Rectal smooth muscle tissue (tissue), 1 donor: ENCODE measurements around the gene HNRNPD.
"Not testable (repeated sequence)": the region's sequence is repeated elsewhere in the genome, so short reads cannot be mapped to it uniquely, and the experiment has no call there.

ENCODE experiments used
- H3K27ac ChIP-seq: one replicate; pipeline ENCODE4 v1.7.0; 2013; ENCODE audit warnings: low read depth, low read length, inconsistent platforms
- H3K27me3 ChIP-seq: one replicate; pipeline ENCODE4 v1.7.0; 2013; ENCODE audit warnings: low read length; ENCODE audit not compliant: control insufficient read depth, insufficient read depth
- H3K36me3 ChIP-seq: one replicate; pipeline ENCODE4 v1.7.0; 2013; ENCODE audit warnings: low read length; ENCODE audit not compliant: control insufficient read depth, insufficient read depth
- H3K4me1 ChIP-seq: one replicate; pipeline ENCODE4 v1.7.0; 2013; ENCODE audit warnings: low read length; ENCODE audit not compliant: control insufficient read depth, insufficient read depth
- H3K4me3 ChIP-seq: one replicate; pipeline ENCODE4 v1.7.0; 2013; ENCODE audit warnings: low read length
- H3K9ac ChIP-seq: one replicate; pipeline ENCODE4 v1.7.0; 2013; ENCODE audit warnings: low read length

Gene HNRNPD, protein sequence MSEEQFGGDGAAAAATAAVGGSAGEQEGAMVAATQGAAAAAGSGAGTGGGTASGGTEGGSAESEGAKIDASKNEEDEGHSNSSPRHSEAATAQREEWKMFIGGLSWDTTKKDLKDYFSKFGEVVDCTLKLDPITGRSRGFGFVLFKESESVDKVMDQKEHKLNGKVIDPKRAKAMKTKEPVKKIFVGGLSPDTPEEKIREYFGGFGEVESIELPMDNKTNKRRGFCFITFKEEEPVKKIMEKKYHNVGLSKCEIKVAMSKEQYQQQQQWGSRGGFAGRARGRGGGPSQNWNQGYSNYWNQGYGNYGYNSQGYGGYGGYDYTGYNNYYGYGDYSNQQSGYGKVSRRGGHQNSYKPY

DNA sequence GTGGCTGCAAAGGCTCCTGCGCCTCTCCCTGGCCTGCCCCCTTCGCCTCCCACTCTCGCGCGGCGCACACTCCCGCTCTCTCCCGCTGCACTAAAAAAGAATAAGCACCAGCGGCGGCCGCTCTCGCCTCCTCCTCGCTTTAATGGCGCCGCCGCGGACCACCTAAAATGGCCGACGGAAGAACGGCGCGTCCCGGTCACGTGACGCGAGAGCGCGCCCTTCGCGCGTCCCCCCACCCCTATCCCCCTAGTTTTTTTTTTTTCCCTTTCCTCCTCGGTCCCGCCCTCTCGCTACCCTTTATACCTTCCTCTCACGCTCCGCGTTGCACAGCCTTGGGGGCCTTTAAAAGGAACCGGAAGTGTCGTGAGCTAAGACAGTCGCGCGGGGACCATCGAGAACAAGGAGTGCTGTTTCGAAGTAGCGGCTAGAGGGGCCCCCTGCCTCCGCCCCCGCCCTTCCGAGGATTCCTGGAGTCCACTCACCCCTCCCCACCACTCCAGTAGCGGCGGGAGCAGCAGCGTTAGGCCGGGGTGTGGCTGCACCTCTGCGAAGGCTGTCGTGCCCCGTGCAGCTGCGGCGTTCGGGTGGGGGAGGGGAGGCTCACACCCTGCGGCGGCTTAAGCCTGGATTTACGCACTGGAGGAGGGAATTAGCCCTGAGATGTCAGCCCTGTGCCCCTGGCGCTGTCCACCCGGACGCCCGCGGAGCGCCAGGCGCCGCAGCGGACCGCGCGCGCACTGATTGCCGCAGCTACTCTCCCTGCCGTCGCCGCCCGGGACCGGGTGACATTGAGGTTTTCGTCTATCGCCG lies at the start of gene HNRNPD:
TSS of gene HNRNPD (minus strand) at position 176 of the 810 bp plus-strand sequence. CDS start 313 bp downstream, outside the sequence.
- H3K4me1 ChIP-seq = peaks cover 12% of the 10 kb centered on the region
- H3K4me3 ChIP-seq = peak within 1 kb of the TSS; percentile 100
- peak within 1 kb of the TSS; percentile 97 for H3K9ac ChIP-seq
- H3K36me3 ChIP-seq = peaks cover 3% of the 10 kb centered on the region
- H3K27ac ChIP-seq = peak within 1 kb of the TSS; percentile 97
- no peaks in the 10 kb centered on the region for H3K27me3 ChIP-seq

DNA sequence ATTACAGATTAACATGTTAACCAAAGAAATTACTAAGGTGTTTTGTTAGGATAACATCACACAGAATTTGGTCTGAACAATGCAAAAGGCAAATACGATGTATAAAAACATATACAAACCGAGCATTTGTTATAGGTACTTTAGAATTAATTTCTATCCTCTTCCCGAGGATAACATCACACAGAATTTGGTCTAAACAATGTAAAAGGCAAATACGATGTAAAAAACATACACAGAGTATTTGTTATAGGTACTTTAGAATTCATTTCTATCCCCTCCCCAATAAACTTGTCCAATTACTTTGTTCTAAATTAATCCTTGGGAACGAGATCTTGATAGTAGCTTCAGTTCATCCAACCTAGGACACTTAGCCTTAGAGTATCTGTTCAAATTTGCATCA lies 48.8 kb upstream of the HNRNPD start:
- no peak overlapping the region for H3K4me3 ChIP-seq
- H3K9ac ChIP-seq = no peak overlapping the region
- no peaks in the 10 kb centered on the region for H3K27me3 ChIP-seq
- peaks cover 12% of the 10 kb centered on the region for H3K4me1 ChIP-seq
- H3K27ac ChIP-seq = no peak overlapping the region
- H3K36me3 ChIP-seq = peaks cover 24% of the 10 kb centered on the region

DNA sequence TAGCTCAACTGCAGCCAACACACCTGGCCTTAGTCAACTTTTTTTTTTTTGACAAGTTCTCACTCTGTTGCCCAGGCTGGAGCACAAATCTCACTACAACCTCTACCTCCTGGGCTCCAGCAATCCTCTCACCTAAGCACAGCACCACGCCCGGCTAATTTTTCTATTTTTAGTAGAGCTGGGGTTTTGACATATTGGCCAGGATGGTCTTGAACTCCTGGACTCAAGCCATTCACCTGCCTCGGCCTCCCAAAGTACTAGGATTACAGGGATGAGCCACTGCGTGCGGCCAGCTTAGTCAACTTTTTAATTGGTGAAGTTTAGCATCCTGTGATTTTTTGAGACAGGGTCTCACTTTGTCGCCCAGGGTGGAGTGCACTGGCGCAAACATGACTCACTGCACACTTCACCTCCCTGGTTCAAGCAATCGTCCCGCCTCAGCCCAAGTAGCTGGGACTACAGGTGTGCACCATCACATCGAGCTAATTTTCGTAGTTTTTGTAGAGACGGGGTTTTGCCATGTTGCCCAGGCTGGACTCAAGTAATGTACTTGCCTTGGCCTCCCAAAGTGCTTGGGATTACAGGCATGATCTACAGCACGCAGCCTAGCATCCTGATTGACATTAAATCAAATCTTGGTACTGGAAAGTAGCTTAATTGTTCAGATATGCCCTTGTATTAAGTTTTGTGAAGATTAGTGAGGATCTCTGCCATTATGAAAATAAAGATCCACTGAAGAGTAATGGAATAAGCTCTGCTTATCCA lies 48.2 kb upstream of the HNRNPD start:
- H3K4me3 ChIP-seq = no peak overlapping the region
- H3K9ac ChIP-seq = no peak overlapping the region
- H3K4me1 ChIP-seq = peaks cover 8% of the 10 kb centered on the region
- H3K27ac ChIP-seq = no peak overlapping the region
- H3K27me3 ChIP-seq = no peaks in the 10 kb centered on the region
- H3K36me3 ChIP-seq = peaks cover 23% of the 10 kb centered on the region

DNA sequence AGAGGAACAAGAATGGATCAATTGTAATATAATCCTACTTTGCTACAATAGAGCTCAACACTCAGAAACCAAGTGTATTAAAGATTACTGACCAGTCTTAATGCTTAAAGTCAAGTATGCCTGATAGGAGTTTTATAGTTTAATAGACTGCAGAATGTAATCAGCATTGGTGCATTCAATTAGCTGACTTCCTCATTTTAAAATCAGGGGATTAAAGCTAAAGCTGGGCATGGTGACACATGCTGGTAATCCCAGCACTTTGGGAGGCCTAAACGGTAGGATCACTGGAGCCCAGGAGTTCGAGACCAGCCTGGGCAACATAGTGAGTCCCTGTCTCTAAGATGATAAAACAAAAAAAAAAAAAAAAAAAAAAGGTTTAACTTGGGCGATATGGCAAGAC lies 45.7 kb upstream of the HNRNPD start:
- Histone ChIP-seq H3K4me1 (no peaks in the 10 kb centered on the region), H3K4me3 (no peak overlapping the region), H3K9ac (no peak overlapping the region), H3K27ac (no peak overlapping the region), H3K36me3 (peaks cover 7% of the 10 kb centered on the region), H3K27me3 (no peaks in the 10 kb centered on the region)

DNA sequence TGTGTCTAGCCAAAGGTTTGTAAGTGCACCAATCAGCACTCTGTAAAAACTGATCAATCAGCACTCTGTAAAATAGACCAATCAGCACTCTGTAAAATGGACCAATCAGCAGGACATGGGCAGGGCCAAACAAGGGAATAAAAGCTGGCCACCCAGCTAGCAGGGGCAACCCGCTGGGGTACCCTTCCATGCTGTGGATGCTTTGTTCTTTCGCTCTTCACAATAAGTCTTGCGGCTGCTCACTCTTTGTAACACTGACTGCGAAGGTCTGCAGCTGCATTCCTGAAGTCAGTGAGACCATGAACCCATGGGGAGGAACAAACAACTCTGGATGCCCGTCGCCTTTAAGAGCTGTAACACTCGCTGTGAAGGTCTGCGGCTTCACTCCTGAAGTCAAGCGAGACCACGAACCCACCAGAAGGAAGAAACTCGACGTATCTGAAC lies 42.2 kb upstream of the HNRNPD start:
- no peak overlapping the region for H3K4me3 ChIP-seq
- no peak overlapping the region for H3K27ac ChIP-seq
- H3K27me3 ChIP-seq = no peaks in the 10 kb centered on the region
- no peaks in the 10 kb centered on the region for H3K4me1 ChIP-seq
- no peak overlapping the region for H3K9ac ChIP-seq
- no peaks in the 10 kb centered on the region for H3K36me3 ChIP-seq

DNA sequence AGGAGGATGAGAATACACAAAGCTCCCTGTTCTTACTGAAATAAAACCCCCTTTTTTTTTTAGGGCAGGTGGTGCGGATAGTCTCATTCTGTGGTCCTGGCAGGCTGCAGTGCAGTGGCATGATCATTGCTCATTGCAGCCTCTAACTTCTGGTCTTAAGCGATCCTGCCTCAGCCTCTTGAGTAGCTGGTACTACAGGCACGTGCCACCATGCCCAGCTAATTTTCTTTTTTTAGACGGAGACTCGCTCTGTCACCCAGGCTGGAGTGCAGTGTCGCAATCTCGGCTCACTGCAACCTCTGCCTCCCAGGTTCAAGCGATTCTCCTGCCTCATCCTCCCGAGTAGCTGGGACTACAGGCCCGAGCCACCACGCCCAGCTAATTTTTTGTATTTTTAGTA lies 41.3 kb upstream of the HNRNPD start:
- H3K27me3 ChIP-seq, H3K4me1 ChIP-seq, H3K9ac ChIP-seq, H3K36me3 ChIP-seq, H3K27ac ChIP-seq, H3K4me3 ChIP-seq: not testable (repeated sequence)

DNA sequence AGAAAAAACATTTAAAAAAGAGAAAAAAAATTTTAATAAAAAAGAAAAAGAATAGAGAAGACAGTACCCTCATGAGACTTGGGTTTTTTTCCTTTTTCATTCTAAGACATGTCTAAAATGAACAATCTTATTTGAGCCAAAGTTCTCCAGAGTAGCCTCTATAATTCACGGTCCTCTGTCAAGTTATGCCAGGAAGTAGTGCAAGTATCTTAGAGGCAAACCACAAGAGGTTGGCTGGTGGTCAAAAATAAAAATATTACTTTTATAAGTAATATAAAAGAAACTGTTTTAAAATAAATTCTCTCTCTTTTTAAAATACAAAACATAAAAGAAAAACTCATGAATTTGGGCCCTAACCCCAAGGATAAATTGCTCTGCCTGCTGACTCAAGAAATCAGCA lies 29.9 kb upstream of the HNRNPD start:
- no peak overlapping the region for H3K4me3 ChIP-seq
- no peak overlapping the region for H3K9ac ChIP-seq
- H3K27me3 ChIP-seq = no peaks in the 10 kb centered on the region
- no peak overlapping the region for H3K27ac ChIP-seq
- H3K4me1 ChIP-seq = no peaks in the 10 kb centered on the region
- no peaks in the 10 kb centered on the region for H3K36me3 ChIP-seq

DNA sequence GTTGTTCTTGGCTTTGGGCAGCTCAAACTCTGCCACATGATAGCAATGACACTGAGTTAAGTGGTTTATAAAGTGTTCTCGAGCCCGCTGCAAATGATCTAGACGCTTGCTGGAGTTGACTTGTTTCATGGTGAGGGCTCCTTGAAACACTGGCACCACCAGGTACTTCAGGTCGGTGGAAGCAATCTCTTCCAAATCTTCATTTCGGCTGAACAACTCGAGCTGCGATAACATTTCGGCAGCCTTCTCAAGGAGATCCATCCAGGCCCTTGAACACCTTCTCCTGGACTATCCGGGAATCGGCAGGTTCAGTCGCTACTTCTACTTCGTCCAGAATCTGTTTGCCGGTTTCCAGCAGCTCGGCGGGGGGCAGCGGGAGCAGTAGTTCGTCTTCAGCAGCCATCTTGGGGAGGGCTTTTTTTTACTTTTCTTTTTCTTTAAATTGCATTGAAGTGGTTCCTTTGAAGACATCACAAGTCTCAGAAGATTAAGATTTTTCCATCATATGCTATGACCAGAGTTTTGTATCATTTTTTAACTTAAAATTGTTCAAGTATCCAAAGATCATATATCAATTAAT lies 28.5 kb upstream of the HNRNPD start:
- Histone ChIP-seq H3K4me3 (no peak overlapping the region), H3K27ac (no peak overlapping the region), H3K27me3 (no peaks in the 10 kb centered on the region), H3K9ac (no peak overlapping the region), H3K4me1 (no peaks in the 10 kb centered on the region), H3K36me3 (no peaks in the 10 kb centered on the region)

DNA sequence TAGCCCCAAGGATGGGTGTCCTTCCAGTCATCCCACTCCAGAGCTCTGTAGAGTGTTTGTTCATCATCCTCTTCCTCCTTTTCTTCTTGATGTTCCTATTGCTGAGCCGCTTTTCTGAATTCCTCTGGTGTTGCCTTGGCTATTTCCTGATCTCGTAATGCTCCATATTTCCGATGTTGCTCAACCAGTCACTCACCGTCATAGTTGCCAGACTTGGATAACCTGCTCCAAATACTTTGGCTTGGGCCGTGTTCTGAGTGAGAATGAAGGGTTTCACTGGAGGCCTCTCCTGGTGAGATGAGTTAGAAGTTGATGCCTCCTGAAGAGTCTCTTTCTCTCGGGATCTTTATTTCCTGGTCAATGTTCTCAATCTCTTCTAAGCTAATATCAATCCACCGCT lies 27.8 kb upstream of the HNRNPD start:
- Histone ChIP-seq H3K4me1 (no peaks in the 10 kb centered on the region), H3K36me3 (no peaks in the 10 kb centered on the region), H3K27ac (no peak overlapping the region), H3K9ac (no peak overlapping the region), H3K27me3 (no peaks in the 10 kb centered on the region), H3K4me3 (no peak overlapping the region)

DNA sequence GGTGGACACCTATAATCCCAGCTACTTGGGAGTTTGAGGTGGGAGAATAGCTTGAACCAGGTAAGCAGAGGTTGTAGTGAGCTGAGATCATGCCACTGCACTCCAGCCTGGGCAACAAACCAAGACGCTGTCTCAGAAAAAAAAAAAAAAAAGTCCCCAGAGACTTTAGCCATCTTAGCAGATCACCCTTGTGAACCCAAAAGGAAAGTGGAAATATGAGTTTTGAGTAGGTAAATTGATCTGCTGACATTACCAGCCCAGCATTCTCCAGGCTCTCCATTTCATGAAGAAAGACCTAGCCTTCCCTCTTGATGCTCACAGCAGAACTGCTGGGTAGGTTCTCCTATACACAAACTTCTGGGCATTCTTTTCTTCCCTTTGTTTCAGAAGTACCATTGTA lies 24.5 kb upstream of the HNRNPD start:
- Histone ChIP-seq H3K27ac (no peak overlapping the region), H3K9ac (no peak overlapping the region), H3K36me3 (no peaks in the 10 kb centered on the region), H3K4me3 (no peak overlapping the region), H3K4me1 (no peaks in the 10 kb centered on the region), H3K27me3 (no peaks in the 10 kb centered on the region)

DNA sequence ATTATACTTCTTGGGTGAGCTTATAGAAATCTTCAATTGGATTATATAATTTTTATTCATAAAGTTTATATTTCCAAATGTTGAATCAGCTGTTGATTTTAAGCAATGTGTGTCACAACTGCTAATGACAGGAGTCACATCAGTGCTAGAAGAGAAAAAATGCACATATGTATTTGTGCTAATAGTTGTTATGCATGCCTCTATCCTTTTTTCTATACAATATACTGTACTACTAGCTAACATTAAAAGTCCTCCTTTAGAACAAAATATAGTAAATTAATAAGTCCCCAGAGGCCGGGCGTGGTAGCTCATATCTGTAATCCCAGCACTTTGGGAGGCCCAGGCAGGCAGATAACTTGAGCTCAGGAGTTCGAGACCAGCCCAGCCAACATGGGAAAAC lies 23.7 kb upstream of the HNRNPD start:
- Histone ChIP-seq H3K4me3 (no peak overlapping the region), H3K27me3 (no peaks in the 10 kb centered on the region), H3K27ac (no peak overlapping the region), H3K36me3 (no peaks in the 10 kb centered on the region), H3K9ac (no peak overlapping the region), H3K4me1 (no peaks in the 10 kb centered on the region)

DNA sequence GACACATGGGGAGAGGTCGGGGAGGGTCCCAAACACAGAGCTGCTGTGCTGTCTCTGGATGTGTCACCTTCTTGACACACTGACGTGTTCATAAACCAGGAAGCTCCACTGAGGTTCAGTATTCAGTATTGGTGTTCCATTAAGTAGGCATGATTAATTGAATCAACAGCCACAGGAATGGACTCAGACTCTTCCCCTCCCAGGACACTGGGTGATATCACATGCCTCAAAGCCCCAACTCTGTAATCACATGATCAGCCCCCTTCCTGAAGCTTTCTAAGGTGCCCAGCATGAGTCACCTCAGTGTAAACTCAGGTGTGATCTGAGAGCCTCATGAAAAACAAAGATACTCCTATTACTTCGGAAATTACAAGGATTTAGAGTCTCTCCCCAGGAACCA lies 21.1 kb upstream of the HNRNPD start:
- H3K27ac ChIP-seq = no peak overlapping the region
- H3K4me3 ChIP-seq = no peak overlapping the region
- no peak overlapping the region for H3K9ac ChIP-seq
- no peaks in the 10 kb centered on the region for H3K4me1 ChIP-seq
- H3K36me3 ChIP-seq = no peaks in the 10 kb centered on the region
- H3K27me3 ChIP-seq = no peaks in the 10 kb centered on the region
